GM12891 (cell line): ENCODE results near the gene POLR2A.

Source experiments
- PAX5 ChIP-seq: IDR thresholded peaks from 2 replicates; pipeline ENCODE4 v1.6.1; 2011; ENCODE audit warnings: low read length, moderate library complexity, mild to moderate bottlenecking; ENCODE audit not compliant: insufficient read depth, severe bottlenecking
- POLR2A ChIP-seq: IDR thresholded peaks from 2 replicates; pipeline ENCODE4 v1.6.1; 2011; ENCODE audit warnings: low read depth, low read length, control low read depth
- POLR2AphosphoS5 ChIP-seq: IDR thresholded peaks from 2 replicates; pipeline ENCODE4 v1.6.1; 2011; ENCODE audit warnings: low read depth, low read length, control low read depth
- POU2F2 ChIP-seq: IDR thresholded peaks from 2 replicates; pipeline ENCODE4 v1.6.1; 2011; ENCODE audit warnings: low read depth, mild to moderate bottlenecking, control low read depth, low read length, moderate library complexity
- SPI1 ChIP-seq: IDR thresholded peaks from 2 replicates; pipeline ENCODE4 v1.6.1; 2011; ENCODE audit warnings: low read depth, low read length, control low read depth
- TAF1 ChIP-seq: IDR thresholded peaks from 2 replicates; pipeline ENCODE4 v1.6.1; 2011; ENCODE audit warnings: low read depth, low read length, control low read depth

DNA sequence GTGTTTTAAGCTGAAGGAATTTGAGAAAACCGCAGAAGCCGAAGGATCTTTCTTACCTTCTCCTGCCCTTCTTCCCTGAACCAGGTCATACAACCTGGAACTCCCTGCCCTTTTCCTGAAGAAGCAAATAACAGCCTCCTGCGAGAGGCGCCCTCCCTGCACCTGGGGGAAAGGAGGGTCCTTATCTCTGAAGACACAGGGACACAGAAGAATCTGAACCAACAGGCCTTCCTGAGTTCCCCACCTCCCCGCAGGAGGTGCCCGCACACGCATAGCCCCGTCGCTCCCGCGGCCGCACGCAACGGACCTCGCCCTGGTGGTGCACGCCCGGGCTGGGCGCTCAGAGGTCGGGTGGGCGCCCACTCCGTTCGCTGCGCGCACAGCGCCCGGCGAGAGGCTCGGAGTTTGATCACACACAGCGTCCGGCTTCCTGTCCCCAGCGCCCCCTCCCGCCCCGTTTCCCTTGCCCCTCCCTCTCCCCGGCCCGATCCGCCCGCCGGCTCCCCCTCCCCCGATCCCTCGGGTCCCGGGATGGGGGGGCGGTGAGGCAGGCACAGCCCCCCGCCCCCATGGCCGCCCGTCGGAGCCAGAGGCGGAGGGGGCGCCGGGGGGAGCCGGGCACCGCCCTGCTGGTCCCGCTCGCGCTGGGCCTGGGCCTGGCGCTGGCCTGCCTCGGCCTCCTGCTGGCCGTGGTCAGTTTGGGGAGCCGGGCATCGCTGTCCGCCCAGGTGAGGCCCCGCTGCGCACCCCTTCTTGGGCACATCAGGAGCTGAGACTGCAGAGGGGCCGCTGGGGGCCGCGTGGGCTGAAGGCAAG lies 64.6 kb downstream of the POLR2A start, which contains the start of gene TNFSF12:
- TF ChIP-seq POLR2AphosphoS5, result no peak
- TF ChIP-seq POLR2A, result no peak
- no peak for TF ChIP-seq TAF1
- no peak for TF ChIP-seq POU2F2
- TF ChIP-seq SPI1, result no peak
- TF ChIP-seq PAX5, result no peak
